GDM1 (cell line): ENCODE measurements around the gene LRP6.

ENCODE experiments used
- DNase-seq: peaks from one replicate; lab custom pipeline; 2025; lab: John Stamatoyannopoulos, UW

Gene LRP6

GRCh38 chr12:12214635-12215131 is 52.2 kb downstream of the LRP6 start:
- DNase-seq, result no peak

- DNase-seq, result no peak
These were observed 52.6 kb downstream of the LRP6 start for GRCh38 chr12:12214201-12214600.

GRCh38 chr12:12212769-12213168 is 54.1 kb downstream of the LRP6 start:
- DNase-seq, result no peak

DNA sequence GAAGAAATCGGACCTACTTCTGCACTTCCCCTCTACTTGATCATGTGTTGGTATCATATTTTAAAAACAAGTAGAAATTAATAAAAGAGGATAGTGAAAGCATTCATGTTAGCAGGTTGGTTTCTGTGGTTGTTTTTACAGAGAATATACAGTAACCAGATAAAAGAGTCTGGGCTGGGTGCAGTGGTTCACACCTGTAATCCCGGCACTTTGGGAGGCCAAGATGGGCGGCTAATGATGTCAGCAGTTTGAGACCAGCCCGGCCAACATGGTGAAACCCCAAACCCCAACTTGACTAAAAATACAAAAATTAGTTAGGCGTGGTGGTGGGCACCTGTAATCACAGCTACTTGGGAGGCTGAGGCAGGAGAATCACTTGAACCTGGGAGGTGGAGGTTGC is 55.9 kb downstream of the LRP6 start:
- DNase-seq, result no peak

DNA sequence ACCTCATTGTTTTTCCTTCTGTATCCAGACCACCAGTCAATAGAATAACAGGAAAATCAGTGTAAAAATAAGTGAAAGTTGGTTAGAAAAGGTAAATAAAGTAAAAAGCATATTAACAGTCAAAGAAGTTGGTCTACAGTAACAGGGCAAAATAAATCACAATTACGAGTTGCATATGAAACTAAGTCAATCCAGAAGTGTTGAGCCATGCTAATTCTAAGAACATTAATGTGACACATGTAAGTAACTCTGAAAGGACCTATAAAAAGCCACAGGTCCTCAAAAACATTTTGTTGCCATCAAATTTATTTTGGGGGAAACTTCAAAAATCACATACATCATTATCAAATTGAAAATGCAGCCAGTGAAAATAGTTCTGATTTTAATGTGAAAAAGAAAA is 56.4 kb downstream of the LRP6 start:
- DNase-seq, result no peak

DNA sequence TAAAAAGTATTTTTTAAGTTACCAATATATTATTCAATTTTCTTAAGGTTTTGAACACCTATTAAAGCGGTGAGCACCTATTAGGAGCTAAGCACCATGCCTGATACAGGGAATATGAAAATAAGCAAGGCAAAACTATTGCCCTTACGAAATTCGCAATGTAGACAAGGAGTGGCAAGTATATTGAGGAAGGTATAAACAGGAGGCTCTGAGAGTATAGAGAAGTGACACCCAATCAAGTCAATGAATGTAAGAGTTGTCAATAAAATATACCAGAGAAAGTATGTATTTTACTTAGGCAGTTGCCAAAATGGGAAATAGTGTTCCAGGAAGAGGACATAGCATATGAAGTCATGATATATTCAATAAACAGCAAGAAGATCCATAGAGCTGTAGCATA is 57.2 kb downstream of the LRP6 start:
- no peak for DNase-seq

GRCh38 chr12:12209043-12209442 is 57.8 kb downstream of the LRP6 start:
- DNase-seq, result no peak

DNA sequence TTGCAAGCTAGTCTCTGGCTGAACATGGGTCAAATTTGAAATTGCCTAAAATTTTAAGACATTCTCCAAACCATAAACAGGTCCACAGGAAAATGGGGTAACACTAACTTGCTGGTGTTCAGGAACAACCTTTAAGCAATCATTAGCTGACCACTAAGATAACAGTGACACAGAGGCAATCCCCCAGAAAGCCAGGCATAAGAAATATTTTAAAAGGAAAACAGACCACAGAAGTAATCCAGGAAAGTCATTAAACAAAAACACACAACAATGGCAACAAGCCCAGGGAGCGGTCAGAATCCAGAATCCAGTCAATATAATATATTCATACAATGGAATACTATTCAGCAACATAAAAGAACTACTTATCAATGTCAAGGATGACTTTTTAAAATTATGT is 59.1 kb downstream of the LRP6 start:
- no peak for DNase-seq

- DNase-seq, result no peak
These were observed 60.0 kb downstream of the LRP6 start for GRCh38 chr12:12206776-12207388.

DNA sequence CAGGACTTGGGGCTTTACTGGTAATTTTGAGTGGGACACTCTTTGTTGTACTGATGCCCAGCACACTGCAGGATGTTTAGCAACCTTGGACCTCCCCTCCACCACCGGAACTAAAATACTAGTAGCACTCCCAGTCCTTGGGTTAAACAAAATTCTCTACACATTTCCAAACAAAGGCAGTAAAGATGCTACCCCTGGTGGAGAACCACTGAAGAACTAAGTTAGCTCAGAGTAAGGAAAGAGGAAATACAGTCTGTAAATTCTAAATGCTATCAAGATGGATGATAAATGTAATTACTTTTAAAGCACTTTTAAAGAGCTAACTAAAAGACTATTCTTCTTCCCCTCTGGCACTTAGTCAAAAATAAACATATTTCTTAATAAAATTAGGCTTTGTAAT is 64.1 kb downstream of the LRP6 start:
- DNase-seq, result no peak

- no peak for DNase-seq
These were observed 64.7 kb downstream of the LRP6 start for GRCh38 chr12:12202105-12202504.

DNA sequence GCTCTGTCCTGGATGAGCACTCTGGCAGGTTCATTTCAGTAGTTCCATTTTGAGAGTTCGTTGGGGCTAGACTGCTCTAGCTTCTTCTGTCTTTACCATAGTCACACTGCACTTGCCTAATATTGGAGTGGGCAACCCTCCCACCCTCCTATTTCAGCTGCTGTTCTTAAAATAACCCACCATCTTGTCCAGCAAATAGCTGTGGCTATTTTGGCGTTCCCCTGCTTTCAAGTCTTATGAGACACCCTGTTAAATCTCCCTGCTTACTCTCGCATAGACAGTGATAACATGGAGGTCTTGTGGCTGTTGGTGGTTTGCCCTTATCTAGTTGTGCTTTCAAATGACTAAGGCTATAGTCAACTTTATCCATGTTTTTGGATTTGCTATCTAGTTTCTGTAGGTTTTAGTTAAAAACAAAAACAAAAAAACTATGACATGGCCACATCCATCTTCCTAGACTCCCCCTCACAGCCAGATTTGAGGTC is 65.5 kb downstream of the LRP6 start:
- no peak for DNase-seq

DNA sequence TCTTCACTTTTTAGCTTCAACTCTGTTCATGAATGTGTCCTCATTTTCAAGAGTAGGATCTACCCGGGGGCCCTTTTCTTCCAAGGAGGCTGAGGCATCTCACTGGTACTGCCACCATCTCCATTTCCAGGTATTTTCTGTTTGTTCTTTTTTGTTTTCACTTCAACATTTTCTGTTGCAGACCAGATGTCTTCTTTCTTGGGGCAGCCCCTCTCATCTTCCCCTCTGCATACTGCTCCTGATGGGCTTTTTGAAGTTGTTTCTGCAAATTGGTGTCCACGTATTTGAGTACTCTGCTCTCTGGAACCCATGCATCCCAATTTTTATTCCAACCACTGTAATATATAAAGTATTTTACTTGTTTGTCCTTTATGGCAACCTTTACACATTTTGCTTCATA is 66.5 kb downstream of the LRP6 start:
- no peak for DNase-seq

DNA sequence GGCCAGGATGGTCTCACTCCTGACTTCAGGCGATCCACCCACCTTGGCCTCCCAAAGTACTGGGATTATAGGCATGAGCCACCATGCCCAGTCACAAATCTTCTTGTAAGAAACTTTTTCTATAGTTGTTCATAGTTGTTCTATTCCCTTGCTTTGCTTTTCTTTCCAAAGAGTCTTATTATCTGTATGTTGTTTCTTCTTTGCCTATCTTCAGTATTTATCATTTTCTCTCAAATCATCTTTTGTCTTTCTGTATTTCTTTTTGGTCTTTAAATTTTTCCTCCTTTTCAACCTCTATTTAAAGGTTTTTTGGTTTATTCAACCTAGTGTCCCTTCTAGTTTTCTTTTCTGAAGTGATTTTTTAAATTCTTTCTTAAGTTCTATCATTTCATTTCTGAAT is 68.7 kb downstream of the LRP6 start:
- no peak for DNase-seq

GRCh38 chr12:12197128-12197527 is 69.7 kb downstream of the LRP6 start:
- DNase-seq, result no peak

DNA sequence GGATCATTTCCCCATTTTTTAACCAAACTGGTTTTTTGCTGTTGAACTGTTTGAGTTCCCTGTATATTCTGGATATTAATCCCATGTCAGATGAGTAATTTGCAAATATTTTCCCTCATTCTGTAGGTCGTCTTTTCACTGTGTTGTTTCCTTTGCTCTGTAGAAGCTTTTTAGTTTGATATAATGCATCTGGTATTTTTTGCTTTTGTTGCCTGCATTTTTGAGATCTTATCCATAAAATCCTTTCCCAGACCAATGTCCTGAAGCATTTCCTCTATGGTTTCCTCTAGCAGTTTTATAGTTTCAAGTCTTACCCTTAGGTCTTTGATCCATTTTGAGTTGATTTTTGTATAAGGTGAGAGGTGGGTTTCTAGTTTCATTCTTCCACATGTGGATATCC is 71.3 kb downstream of the LRP6 start:
- DNase-seq, result no peak

DNA sequence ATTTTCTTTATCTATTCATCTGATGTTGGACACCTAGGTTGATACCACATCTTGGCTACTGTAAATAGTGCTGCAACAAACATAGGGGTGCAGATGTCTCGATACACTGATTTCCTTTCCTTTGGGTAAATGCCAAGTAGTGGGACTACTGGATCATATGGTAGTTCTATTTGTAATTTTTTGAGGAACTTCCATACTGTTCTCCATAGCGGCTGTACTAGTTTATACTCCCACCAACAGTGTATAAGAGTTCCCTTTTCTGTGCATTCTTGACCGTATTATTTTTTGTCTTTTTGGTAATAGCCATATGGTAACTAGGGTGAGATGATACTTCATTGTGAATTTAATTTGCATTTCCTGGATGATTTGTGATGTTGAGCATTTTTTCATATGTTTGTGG is 71.8 kb downstream of the LRP6 start:
- DNase-seq, result no peak

GRCh38 chr12:12194206-12194605 is 72.6 kb downstream of the LRP6 start:
- DNase-seq, result no peak

- DNase-seq, result no peak
These were observed 75.8 kb downstream of the LRP6 start for GRCh38 chr12:12191008-12191407.

DNA sequence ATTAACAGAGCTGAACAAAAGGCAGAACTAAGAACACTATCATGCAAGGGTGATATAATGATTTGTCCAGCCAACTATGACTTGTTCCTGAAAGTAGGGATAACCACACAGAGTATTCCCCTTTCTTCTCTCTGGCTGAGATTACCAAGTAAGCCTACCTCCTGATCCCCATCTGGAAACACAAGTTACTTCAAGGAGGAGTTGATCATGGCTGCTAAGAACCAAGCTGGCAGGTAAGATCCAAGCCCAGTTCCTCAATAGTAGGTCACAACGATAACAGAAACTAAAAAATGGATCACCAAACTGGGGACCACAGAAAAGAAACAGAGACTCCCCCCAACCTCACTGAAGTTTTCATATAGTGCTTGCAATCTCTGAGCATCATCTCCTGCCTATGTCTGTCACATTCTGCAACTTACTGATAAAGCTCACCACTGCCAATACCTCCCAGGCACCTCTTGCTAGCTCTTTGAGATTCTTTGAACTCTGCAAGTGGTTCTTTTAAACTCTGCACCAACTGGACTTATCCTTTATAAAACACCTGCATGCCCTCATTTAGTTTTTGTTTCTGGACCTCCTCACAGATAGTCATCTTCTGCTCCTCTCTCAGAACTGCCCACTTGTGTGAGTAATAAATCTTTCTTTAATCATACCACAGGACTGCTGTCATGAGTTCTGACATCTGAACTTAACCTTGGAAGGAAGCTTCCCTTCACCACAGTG is 76.6 kb downstream of the LRP6 start:
- DNase-seq, result no peak

- no peak for DNase-seq
These were observed 81.4 kb downstream of the LRP6 start for GRCh38 chr12:12185414-12185813.

GRCh38 chr12:12182703-12183365 is 84.0 kb downstream of the LRP6 start:
- DNase-seq, result no peak

GRCh38 chr12:12181511-12181910 is 85.3 kb downstream of the LRP6 start:
- DNase-seq, result no peak
